HG03354 (cell line): ENCODE results near the gene TMEM254.
A peak's percentile ranks its signal among the peaks of the same experiment; 100 is the strongest.
"Not testable (repeated sequence)": the region's sequence is repeated elsewhere in the genome, so short reads cannot be mapped to it uniquely, and the experiment has no call there.

ENCODE experiments used
- ATAC-seq: cut with Tn5 transposase; IDR thresholded peaks from one replicate; pipeline ENCODE4 v1.9.1; 2021; ENCODE audit warnings: mild to moderate bottlenecking; ENCODE audit not compliant: unreplicated experiment, poor library complexity, severe bottlenecking

TMEM254 gene, protein sequence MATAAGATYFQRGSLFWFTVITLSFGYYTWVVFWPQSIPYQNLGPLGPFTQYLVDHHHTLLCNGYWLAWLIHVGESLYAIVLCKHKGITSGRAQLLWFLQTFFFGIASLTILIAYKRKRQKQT

DNA sequence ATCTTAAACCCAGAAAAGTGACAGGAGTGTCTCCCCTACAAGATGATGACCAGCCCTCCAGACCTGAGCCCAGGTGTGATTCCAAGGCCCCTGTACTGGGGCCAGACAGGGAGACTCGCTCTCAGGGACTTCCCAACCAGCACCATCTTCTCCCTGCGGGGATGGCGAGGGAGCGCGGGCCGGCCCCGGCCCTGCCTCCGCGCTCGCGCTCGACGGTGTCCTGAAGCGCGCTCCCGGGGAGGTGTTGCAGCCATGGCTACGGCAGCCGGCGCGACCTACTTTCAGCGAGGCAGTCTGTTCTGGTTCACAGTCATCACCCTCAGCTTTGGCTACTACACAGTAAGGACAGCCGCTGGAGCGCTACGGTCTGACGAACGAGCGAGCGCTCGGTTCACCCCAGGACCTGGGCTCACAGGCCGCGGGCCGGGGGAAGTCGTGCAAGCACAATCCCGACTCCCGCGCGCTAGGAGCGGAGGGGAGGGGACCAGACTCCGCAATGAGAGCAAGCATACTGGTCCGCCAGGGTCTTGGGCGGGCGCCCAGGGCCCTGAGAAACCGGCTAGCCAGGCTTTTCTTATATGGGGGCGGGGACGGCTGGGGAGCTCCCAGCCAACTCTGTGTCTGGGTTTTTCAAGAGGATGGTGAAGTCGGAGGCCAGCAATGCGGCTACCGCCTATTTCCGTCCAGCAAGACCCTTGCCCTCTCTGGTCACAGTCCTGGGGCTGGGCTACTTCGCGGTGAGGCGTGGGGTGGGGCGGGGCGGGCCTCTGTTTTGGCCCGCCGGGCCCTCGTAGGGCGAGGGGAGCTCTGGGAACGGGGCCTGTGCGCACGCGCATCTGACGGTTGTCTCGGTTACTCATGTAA is at the start of gene TMEM254:
Gene TMEM254, plus strand, starts transcription at position 218 of the 864 bp plus-strand sequence. Its CDS starts 35 bp downstream, at position 253.
- peak; percentile 85 for ATAC-seq

GRCh38 chr10:80029205-80029604 is 49.3 kb upstream of the TMEM254 start:
- ATAC-seq, result peak; percentile 97

DNA sequence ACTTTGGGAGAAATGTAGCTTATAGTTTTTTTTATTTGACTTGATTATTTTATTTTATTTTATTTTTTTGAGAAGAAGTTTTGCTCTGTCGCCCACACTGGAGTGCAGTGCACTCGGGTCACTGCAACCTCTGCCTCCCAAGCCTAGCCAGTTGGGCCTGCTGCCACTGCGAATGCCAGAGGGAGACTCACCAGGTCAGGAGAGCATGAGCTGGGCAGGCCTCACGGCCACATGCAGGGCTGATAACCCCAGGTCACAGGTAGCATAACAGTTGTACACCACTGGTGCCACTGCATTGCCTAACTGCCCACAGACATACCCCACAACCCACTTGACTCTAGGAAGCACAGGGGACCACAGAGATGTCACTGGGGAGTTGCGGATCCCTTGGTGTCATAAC is 48.6 kb upstream of the TMEM254 start:
- ATAC-seq, result not testable (repeated sequence)

GRCh38 chr10:80032503-80032902 is 46.0 kb upstream of the TMEM254 start:
- no peak for ATAC-seq

DNA sequence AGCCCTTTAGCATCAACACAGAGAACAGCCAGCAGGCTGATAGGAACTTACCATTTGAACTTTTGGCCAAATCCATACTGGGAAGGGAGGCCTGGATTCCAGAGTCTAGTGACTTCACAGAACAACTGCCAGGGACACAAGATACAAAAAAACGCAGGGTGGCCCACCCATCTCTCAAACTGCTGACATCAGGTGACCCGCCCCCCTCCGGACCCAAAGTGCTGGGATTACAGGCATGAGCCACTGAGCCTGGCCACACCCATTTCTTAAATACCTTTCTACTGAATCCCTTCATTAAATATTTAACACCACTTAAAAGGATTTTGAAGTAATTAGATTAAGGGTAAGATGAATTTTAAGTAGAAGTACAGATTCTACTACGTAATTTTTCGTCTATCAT is 43.7 kb upstream of the TMEM254 start:
- not testable (repeated sequence) for ATAC-seq

- ATAC-seq, result not testable (repeated sequence)
These were observed 43.0 kb upstream of the TMEM254 start for GRCh38 chr10:80035430-80035829.

- ATAC-seq, result not testable (repeated sequence)
These were observed 41.5 kb upstream of the TMEM254 start for GRCh38 chr10:80036921-80037500.

DNA sequence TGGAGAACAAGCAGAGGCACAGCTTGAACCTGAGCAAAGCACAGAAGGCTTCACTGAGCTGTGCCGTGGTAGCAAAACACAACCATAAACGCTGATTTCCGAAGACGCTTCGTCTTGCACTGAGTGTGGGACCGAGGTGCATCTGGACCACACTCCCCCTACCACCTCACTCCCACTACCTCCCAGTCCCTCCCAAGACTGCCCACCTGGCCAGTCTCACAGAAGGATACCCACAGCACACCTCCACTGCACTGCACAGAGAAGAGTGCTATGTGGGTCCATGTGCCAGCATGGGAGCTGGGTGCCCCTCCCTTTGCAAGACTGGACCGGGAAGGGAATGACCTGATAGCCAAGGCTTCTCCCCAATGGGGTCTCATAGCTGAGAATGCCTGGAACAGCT is 40.2 kb upstream of the TMEM254 start:
- not testable (repeated sequence) for ATAC-seq

DNA sequence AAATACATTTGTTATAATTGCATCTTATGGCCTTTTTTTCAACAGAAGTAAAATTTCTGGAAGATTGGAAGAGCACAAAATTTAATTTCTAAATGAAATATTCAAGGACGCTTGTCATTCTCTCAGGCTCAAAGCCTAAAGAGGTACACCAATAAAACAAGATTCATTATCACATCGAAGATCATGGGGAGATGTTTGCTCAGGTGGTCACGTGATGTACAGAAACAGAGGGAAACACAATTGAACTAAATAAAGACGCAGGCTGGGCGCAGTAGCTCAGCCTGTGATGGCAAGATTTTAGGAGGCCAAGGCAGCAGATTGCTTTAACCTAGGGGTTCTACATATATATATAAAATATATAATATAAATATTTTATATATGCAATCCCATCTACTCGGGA is 37.3 kb upstream of the TMEM254 start:
- no peak for ATAC-seq

GRCh38 chr10:80044935-80045334 is 33.5 kb upstream of the TMEM254 start:
- ATAC-seq, result peak; percentile 62

- peak; percentile 81 for ATAC-seq
These were observed 31.6 kb upstream of the TMEM254 start for GRCh38 chr10:80046629-80047441.

DNA sequence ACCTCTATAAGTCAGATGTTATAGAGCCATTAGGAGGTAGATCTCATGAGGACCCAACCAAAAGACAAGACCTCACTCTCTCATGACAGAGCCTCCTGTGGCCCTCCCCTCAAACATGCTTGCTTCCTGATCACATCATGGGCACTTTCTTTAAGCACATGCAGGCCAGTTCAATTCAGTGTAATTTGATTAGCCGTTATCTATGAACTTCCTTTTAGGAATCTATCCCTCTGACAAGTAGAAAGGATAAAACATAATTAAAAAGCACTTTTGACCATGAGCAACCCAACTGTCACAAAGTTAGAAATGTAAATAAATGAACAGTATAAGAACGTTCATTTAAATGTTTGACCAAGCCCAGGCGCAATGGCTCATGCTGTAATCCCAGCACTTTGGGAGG is 27.7 kb upstream of the TMEM254 start:
- ATAC-seq, result no peak

GRCh38 chr10:80051993-80052392 is 26.5 kb upstream of the TMEM254 start:
- ATAC-seq, result no peak

GRCh38 chr10:80055760-80056159 is 22.7 kb upstream of the TMEM254 start:
- ATAC-seq, result no peak

GRCh38 chr10:80057171-80057570 is 21.3 kb upstream of the TMEM254 start:
- no peak for ATAC-seq

- no peak for ATAC-seq
These were observed 14.2 kb upstream of the TMEM254 start for GRCh38 chr10:80064120-80064886.

DNA sequence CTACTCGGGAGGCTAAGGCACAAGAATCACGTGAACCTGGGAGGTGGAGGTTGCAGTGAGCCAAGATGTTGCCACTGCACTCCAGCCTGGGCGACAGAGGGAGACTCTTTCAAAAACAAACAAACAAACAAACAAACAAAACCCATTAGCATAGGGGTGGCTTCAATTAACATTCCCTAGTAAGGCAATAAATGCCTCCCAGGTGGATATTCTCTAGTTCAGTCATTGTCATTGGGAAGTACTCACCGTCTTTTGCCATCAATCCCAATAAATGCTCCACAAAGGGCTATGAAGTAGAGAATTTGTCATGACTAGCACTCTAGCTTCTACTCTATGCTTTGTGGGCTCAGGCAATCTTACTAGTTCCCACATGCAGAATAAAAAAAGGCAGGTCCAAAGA is 11.7 kb upstream of the TMEM254 start:
- ATAC-seq, result no peak

- not testable (repeated sequence) for ATAC-seq
These were observed 10.6 kb upstream of the TMEM254 start for GRCh38 chr10:80067821-80068220.

- ATAC-seq, result no peak
These were observed 10.2 kb upstream of the TMEM254 start for GRCh38 chr10:80068270-80068669.
